ENCODE data around the gene SMAD1.

Gene SMAD1

DNA sequence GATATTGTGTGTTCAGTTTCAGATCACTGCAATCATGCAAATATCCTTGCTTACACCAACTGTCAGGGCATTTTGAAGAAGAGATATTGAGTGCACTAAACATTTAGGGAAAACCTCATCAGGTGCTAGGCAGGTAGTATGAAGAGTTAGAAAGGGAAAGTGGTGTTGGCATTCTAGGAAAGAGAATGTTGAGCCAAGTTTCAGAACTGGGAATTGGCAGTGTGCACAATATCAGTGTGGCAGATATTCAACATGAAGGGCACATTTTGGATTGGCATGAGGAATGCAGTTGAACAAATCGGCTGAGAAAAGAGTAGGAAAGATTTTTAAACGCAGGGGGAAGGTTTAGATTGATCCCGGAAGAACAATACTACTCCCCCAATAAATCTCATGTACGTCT is 43.4 kb upstream of the SMAD1 start:
- Histone ChIP-seq H3K9ac (ENCODE audit: low read length) (no peak overlapping the region), H3K36me3 (replicated peaks; ENCODE audit: insufficient read depth, low read length) (no peaks in the 10 kb centered on the region), H3F3A (ENCODE audit: insufficient read depth, low read length) (no peaks in the 10 kb centered on the region), H3K9me2 (replicated peaks; ENCODE audit: insufficient read depth, low read length) (no peaks in the 10 kb centered on the region), H3K27ac (ENCODE audit: low read length) (no peak overlapping the region), H3K4me2 (ENCODE audit: low read depth, low read length) (no peak overlapping the region), H3K27me3 (replicated peaks; ENCODE audit: insufficient read depth, low read length) (no peaks in the 10 kb centered on the region), H2AFZ (ENCODE audit: low read length) (no peak overlapping the region), H3K9me3 (replicated peaks; ENCODE audit: insufficient read depth, low read length) (no peaks in the 10 kb centered on the region), H3K79me2 (ENCODE audit: low read length) (no peaks in the 10 kb centered on the region), H3K4me1 (ENCODE audit: low read length) (no peaks in the 10 kb centered on the region), H3K4me3 (ENCODE audit: low read length) (no peak overlapping the region), H4K20me1 (ENCODE audit: insufficient read depth, low read length) (no peaks in the 10 kb centered on the region)
- no peak for TF ChIP-seq EZH2phosphoT487 (IDR thresholded peaks at IDR 0.05; ENCODE audit: low read length)
- TF ChIP-seq EZH2 (optimal IDR thresholded peaks at IDR 0.05; ENCODE audit: low read depth, low read length): no peak
- TF ChIP-seq, protein P1, sequence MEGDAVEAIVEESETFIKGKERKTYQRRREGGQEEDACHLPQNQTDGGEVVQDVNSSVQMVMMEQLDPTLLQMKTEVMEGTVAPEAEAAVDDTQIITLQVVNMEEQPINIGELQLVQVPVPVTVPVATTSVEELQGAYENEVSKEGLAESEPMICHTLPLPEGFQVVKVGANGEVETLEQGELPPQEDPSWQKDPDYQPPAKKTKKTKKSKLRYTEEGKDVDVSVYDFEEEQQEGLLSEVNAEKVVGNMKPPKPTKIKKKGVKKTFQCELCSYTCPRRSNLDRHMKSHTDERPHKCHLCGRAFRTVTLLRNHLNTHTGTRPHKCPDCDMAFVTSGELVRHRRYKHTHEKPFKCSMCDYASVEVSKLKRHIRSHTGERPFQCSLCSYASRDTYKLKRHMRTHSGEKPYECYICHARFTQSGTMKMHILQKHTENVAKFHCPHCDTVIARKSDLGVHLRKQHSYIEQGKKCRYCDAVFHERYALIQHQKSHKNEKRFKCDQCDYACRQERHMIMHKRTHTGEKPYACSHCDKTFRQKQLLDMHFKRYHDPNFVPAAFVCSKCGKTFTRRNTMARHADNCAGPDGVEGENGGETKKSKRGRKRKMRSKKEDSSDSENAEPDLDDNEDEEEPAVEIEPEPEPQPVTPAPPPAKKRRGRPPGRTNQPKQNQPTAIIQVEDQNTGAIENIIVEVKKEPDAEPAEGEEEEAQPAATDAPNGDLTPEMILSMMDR (IDR thresholded peaks at IDR 0.05; ENCODE audit: low read length): no peak
- DNase-seq: no peak

DNA sequence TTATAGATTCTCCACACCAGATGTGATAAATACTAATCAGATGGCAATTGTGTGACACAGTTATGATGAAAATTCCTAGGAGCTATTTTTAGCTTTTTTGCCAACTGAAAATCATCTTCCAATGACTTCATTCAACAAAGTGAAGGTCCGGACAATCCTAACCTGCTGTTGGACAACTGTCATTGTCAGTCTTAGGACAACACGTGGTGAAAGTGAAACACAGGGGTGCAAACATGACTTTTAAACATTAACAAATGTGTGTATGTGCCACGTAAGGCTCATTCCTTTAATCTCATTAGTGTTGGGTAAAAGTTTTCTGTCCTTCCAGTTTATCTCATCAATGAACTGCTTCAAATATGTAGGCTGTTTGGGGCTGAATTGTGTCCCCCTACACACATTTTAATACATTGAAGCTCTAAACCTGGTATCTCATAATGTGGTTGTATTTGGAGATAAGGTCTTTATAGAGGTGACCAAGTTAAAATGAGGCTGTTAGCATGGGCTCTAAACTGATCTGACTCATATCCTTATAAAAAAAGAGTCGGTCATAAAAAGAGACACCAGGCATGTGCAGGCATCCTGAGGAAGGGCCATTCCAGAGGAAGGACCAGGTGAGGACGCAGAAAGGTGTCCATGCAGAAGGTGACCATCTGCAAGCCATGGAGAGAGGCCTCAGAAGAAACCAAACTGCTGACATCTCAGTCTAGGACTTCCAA is 41.2 kb upstream of the SMAD1 start:
- no peak overlapping the region for H2AFZ ChIP-seq (ENCODE audit: low read length)
- DNase-seq: no peak
- H3K9me2 ChIP-seq (replicated peaks; ENCODE audit: insufficient read depth, low read length): no peaks in the 10 kb centered on the region
- H3K9me3 ChIP-seq (replicated peaks; ENCODE audit: insufficient read depth, low read length): no peaks in the 10 kb centered on the region
- H3K4me1 ChIP-seq (ENCODE audit: low read length): no peaks in the 10 kb centered on the region
- no peaks in the 10 kb centered on the region for H3K27me3 ChIP-seq (replicated peaks; ENCODE audit: insufficient read depth, low read length)
- H4K20me1 ChIP-seq (ENCODE audit: insufficient read depth, low read length): no peaks in the 10 kb centered on the region
- TF ChIP-seq, protein P1 (IDR thresholded peaks at IDR 0.05; ENCODE audit: low read length): no peak
- TF ChIP-seq EZH2 (optimal IDR thresholded peaks at IDR 0.05; ENCODE audit: low read depth, low read length) (no peak), EZH2phosphoT487 (IDR thresholded peaks at IDR 0.05; ENCODE audit: low read length) (no peak)
- H3K79me2 ChIP-seq (ENCODE audit: low read length): no peaks in the 10 kb centered on the region
- no peak overlapping the region for H3K4me3 ChIP-seq (ENCODE audit: low read length)
- no peak overlapping the region for H3K4me2 ChIP-seq (ENCODE audit: low read depth, low read length)
- H3K36me3 ChIP-seq (replicated peaks; ENCODE audit: insufficient read depth, low read length): no peaks in the 10 kb centered on the region
- no peak overlapping the region for H3K9ac ChIP-seq (ENCODE audit: low read length)
- no peak overlapping the region for H3K27ac ChIP-seq (ENCODE audit: low read length)
- H3F3A ChIP-seq (ENCODE audit: insufficient read depth, low read length): no peaks in the 10 kb centered on the region

- Histone ChIP-seq H3K79me2 (ENCODE audit: low read length) (no peaks in the 10 kb centered on the region), H4K20me1 (ENCODE audit: insufficient read depth, low read length) (no peaks in the 10 kb centered on the region), H3K4me3 (ENCODE audit: low read length) (no peak overlapping the region), H3K4me1 (ENCODE audit: low read length) (no peaks in the 10 kb centered on the region), H3K36me3 (replicated peaks; ENCODE audit: insufficient read depth, low read length) (no peaks in the 10 kb centered on the region), H3K4me2 (ENCODE audit: low read depth, low read length) (no peak overlapping the region), H3K9me3 (replicated peaks; ENCODE audit: insufficient read depth, low read length) (no peaks in the 10 kb centered on the region), H3K27ac (ENCODE audit: low read length) (no peak overlapping the region), H3K9me2 (replicated peaks; ENCODE audit: insufficient read depth, low read length) (no peaks in the 10 kb centered on the region), H2AFZ (ENCODE audit: low read length) (no peak overlapping the region), H3K27me3 (replicated peaks; ENCODE audit: insufficient read depth, low read length) (no peaks in the 10 kb centered on the region), H3K9ac (ENCODE audit: low read length) (no peak overlapping the region), H3F3A (ENCODE audit: insufficient read depth, low read length) (no peaks in the 10 kb centered on the region)
- DNase-seq: no peak
- TF ChIP-seq EZH2 (optimal IDR thresholded peaks at IDR 0.05; ENCODE audit: low read depth, low read length) (no peak), EZH2phosphoT487 (IDR thresholded peaks at IDR 0.05; ENCODE audit: low read length) (no peak)
- TF ChIP-seq, protein P1 (IDR thresholded peaks at IDR 0.05; ENCODE audit: low read length): no peak
Observed at GRCh38 chr4:145446184-145446583, 35.5 kb upstream of the SMAD1 start.

All from MM.1S (cell line).